NB4 (cell line): ENCODE measurements around the gene RNF182.

Experiments
- POLR2A ChIP-seq: IDR thresholded peaks from 2 replicates; pipeline ENCODE4 v1.6.1; 2011; ENCODE audit warnings: mild to moderate bottlenecking; ENCODE audit not compliant: insufficient read length; ENCODE audit errors: extremely low read depth
- TF ChIP-seq, protein P1 (sequence below): IDR thresholded peaks from one replicate; pipeline ENCODE4 v1.5.1; 2012; ENCODE audit warnings: low read depth, low read length
- TF ChIP-seq, protein P2 (sequence below): IDR thresholded peaks from 2 replicates; pipeline ENCODE4 v1.6.1; 2011; ENCODE audit warnings: low read depth, low read length

DNA sequence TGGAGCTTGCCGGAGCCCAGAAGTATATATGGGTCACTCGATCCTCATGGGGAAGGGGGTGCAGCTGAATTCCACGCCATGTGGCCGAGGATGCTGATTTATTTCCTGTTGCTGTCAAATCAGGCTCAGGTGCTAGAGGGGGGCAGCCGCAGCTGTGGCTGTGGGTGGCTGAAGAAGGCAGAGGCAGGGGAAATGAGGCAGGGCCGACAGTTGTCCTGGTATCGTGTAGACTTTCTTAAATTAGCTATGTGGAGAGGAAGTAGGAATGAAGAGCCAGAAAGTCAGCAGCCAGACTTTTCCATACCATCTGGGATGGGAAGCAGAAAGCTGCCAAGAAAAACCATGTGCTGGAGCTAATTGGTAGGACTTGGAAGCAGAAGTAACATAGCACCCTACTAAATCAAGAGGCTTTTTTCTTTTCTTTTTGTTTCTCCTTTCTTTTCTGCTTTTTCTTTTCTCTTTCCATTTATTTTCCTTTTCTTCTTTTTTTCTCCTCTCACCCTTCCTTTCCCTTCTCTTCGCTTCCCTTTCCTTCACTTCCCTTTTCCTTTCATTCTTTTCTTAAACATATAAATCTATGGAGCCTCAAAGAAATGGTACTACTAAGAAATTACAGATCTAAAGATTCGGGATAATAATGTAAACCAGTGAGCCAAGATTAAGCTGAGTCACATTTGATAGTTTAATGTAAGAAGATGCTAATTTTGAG is 102.2 kb downstream of the RNF182 start:
- TF ChIP-seq, protein P1, sequence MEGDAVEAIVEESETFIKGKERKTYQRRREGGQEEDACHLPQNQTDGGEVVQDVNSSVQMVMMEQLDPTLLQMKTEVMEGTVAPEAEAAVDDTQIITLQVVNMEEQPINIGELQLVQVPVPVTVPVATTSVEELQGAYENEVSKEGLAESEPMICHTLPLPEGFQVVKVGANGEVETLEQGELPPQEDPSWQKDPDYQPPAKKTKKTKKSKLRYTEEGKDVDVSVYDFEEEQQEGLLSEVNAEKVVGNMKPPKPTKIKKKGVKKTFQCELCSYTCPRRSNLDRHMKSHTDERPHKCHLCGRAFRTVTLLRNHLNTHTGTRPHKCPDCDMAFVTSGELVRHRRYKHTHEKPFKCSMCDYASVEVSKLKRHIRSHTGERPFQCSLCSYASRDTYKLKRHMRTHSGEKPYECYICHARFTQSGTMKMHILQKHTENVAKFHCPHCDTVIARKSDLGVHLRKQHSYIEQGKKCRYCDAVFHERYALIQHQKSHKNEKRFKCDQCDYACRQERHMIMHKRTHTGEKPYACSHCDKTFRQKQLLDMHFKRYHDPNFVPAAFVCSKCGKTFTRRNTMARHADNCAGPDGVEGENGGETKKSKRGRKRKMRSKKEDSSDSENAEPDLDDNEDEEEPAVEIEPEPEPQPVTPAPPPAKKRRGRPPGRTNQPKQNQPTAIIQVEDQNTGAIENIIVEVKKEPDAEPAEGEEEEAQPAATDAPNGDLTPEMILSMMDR, result no peak
- TF ChIP-seq, protein P2, sequence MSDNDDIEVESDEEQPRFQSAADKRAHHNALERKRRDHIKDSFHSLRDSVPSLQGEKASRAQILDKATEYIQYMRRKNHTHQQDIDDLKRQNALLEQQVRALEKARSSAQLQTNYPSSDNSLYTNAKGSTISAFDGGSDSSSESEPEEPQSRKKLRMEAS, result no peak
- TF ChIP-seq POLR2A, result no peak
